Trophoblast cell (in vitro differentiated cells and primary cell): Measurements from ENCODE around the gene RAP1GAP.

Experiments used
- DNase-seq, 2 donors: peaks; one replicate each; pipeline ENCODE4 v3.0.0-alpha.2; 2016
- H2AFZ ChIP-seq: 2 replicates; pipeline ENCODE4 v1.6.1; 2013; ENCODE audit warnings: low read length, moderate library complexity, mild to moderate bottlenecking; ENCODE audit not compliant: insufficient read depth, poor library complexity
- H2AK5ac ChIP-seq: 2 replicates; pipeline ENCODE4 v1.6.1; 2013; ENCODE audit warnings: mild to moderate bottlenecking, low read length
- H2BK120ac ChIP-seq: 2 replicates; pipeline ENCODE4 v1.6.1; 2013; ENCODE audit warnings: low read length, mild to moderate bottlenecking, moderate library complexity; ENCODE audit not compliant: insufficient read depth, poor library complexity
- H2BK12ac ChIP-seq: 2 replicates; pipeline ENCODE4 v1.6.1; 2013; ENCODE audit warnings: mild to moderate bottlenecking, low read length, moderate library complexity
- H2BK5ac ChIP-seq: 2 replicates; pipeline ENCODE4 v1.6.1; 2013; ENCODE audit warnings: low read length, low read depth, moderate library complexity, mild to moderate bottlenecking; ENCODE audit not compliant: poor library complexity
- H3K14ac ChIP-seq: 2 replicates; pipeline ENCODE4 v1.6.1; 2013; ENCODE audit warnings: mild to moderate bottlenecking, low read length
- H3K18ac ChIP-seq: 2 replicates; pipeline ENCODE4 v1.6.1; 2013; ENCODE audit warnings: mild to moderate bottlenecking, low read length
- H3K23ac ChIP-seq: 2 replicates; pipeline ENCODE4 v1.6.1; 2013; ENCODE audit warnings: low read length
- H3K27ac ChIP-seq: 2 replicates; pipeline ENCODE4 v1.5.1; 2013; ENCODE audit warnings: low read depth, mild to moderate bottlenecking, inconsistent platforms, low read length, moderate library complexity
- H3K27me3 ChIP-seq: 2 replicates; pipeline ENCODE4 v1.6.1; 2013; ENCODE audit warnings: inconsistent platforms, mild to moderate bottlenecking, low read length, moderate library complexity; ENCODE audit not compliant: insufficient read depth
- H3K36me3 ChIP-seq, 2 experiments: 1 replicate in 1 of 2; 2 replicates in 1 of 2; pipeline ENCODE4 v1.6.1; 2013; ENCODE audit warnings: low read length in 2 of 2, mild to moderate bottlenecking in 2 of 2, moderate library complexity in 1 of 2; ENCODE audit not compliant: insufficient read depth in 2 of 2, control insufficient read depth in 1 of 2
- H3K4ac ChIP-seq: 2 replicates; pipeline ENCODE4 v1.6.1; 2013; ENCODE audit warnings: low read depth, mild to moderate bottlenecking, low read length, moderate library complexity
- H3K4me1 ChIP-seq, 2 experiments: 1 replicate in 1 of 2; 2 replicates in 1 of 2; pipeline ENCODE4 v1.6.1; 2013; ENCODE audit warnings: low read length in 2 of 2, mild to moderate bottlenecking in 2 of 2, moderate library complexity in 1 of 2; ENCODE audit not compliant: insufficient read depth in 2 of 2, control insufficient read depth in 1 of 2
- H3K4me2 ChIP-seq: 2 replicates; pipeline ENCODE4 v1.6.1; 2013; ENCODE audit warnings: inconsistent platforms, mild to moderate bottlenecking, low read length, moderate library complexity
- H3K4me3 ChIP-seq: 2 replicates; pipeline ENCODE4 v1.5.1; 2013; ENCODE audit warnings: mild to moderate bottlenecking, low read depth, low read length, inconsistent platforms
- H3K79me1 ChIP-seq: one replicate; pipeline ENCODE4 v1.6.1; 2013; ENCODE audit warnings: low read length
- H3K79me2 ChIP-seq: 2 replicates; pipeline ENCODE4 v1.6.1; 2013; ENCODE audit warnings: low read length, mild to moderate bottlenecking; ENCODE audit not compliant: control insufficient read depth, insufficient read depth, poor library complexity
- H3K9ac ChIP-seq: 2 replicates; pipeline ENCODE4 v1.6.1; 2013; ENCODE audit warnings: mild to moderate bottlenecking, low read length
- H3K9me3 ChIP-seq: 2 replicates; pipeline ENCODE4 v1.6.1; 2013; ENCODE audit warnings: low read depth, mild to moderate bottlenecking, control low read depth, inconsistent platforms, low read length; ENCODE audit not compliant: insufficient read depth
- H4K12ac ChIP-seq: 2 replicates; pipeline ENCODE4 v1.6.1; 2013; ENCODE audit warnings: low read depth, mild to moderate bottlenecking, low read length, moderate library complexity
- H4K8ac ChIP-seq: 2 replicates; pipeline ENCODE4 v1.6.1; 2013; ENCODE audit warnings: low read depth, mild to moderate bottlenecking, low read length, moderate library complexity
- H4K91ac ChIP-seq: one replicate; pipeline ENCODE4 v1.6.1; 2013; ENCODE audit warnings: low read depth, mild to moderate bottlenecking, low read length, moderate library complexity
- WGBS: extraction: QIAGEN DNeasy Blood & Tissue Kit; methylation state at CpG from one replicate; pipeline ENCODE4 v1.1.7; 2013; ENCODE audit warnings: missing lambda C conversion rate; ENCODE audit not compliant: insufficient read length, insufficient coverage; ENCODE audit errors: extremely low coverage; 5-methylcytosine and 5-hydroxymethylcytosine counted together

The RAP1GAP gene

GRCh38 chr1:21665711-21666575 lies 3.2 kb downstream of the RAP1GAP start:
- peaks cover 3% of the 10 kb centered on the region for H3K79me1 ChIP-seq
- no peak overlapping the region for H3K27ac ChIP-seq
- no peak overlapping the region for H2AK5ac ChIP-seq
- no peak overlapping the region for H3K18ac ChIP-seq
- no peak overlapping the region for H3K4ac ChIP-seq
- H3K9me3 ChIP-seq, result peaks cover 5% of the 10 kb centered on the region
- no peak overlapping the region for H2BK120ac ChIP-seq
- peaks cover 2 to 14% of the 10 kb centered on the region in 2 experiments for H3K4me1 ChIP-seq
- no peak overlapping the region for H3K14ac ChIP-seq
- no peak overlapping the region for H4K91ac ChIP-seq
- H4K12ac ChIP-seq, result no peak overlapping the region
- H2BK5ac ChIP-seq, result no peak overlapping the region
- no peaks in the 10 kb centered on the region for H3K36me3 ChIP-seq
- H3K23ac ChIP-seq, result no peak overlapping the region
- no peak overlapping the region for H2BK12ac ChIP-seq
- H3K4me2 ChIP-seq, result no peak overlapping the region
- no peak overlapping the region for H3K9ac ChIP-seq
- peaks cover 11% of the 10 kb centered on the region for H3K27me3 ChIP-seq
- H3K79me2 ChIP-seq, result peaks cover 2% of the 10 kb centered on the region
- no peak overlapping the region for H4K8ac ChIP-seq
- no peak for DNase-seq
- WGBS, result no CpG with 5 or more reads among the region's 8 CpGs
- no peak overlapping the region for H3K4me3 ChIP-seq
- H2AFZ ChIP-seq, result no peak overlapping the region

- no peak overlapping the region for H2BK120ac ChIP-seq
- no peak overlapping the region for H2AK5ac ChIP-seq
- H3K9ac ChIP-seq, result no peak overlapping the region
- no peak overlapping the region for H2BK12ac ChIP-seq
- H3K14ac ChIP-seq, result no peak overlapping the region
- H3K27ac ChIP-seq, result no peak overlapping the region
- H3K4me3 ChIP-seq, result no peak overlapping the region
- no peaks in the 10 kb centered on the region for H3K36me3 ChIP-seq
- H4K8ac ChIP-seq, result no peak overlapping the region
- H4K12ac ChIP-seq, result no peak overlapping the region
- no peak overlapping the region for H3K23ac ChIP-seq
- no peak overlapping the region for H2AFZ ChIP-seq
- H2BK5ac ChIP-seq, result no peak overlapping the region
- peaks cover 2% of the 10 kb centered on the region for H3K79me2 ChIP-seq
- no peak overlapping the region for H3K18ac ChIP-seq
- no peak overlapping the region for H4K91ac ChIP-seq
- peaks cover 2 to 12% of the 10 kb centered on the region in 2 experiments for H3K4me1 ChIP-seq
- DNase-seq, result no peak
- WGBS, result no CpG with 5 or more reads among the region's 10 CpGs
- H3K27me3 ChIP-seq, result peaks cover 11% of the 10 kb centered on the region
- no peak overlapping the region for H3K4ac ChIP-seq
- H3K9me3 ChIP-seq, result peaks cover 5% of the 10 kb centered on the region
- H3K79me1 ChIP-seq, result peaks cover 3% of the 10 kb centered on the region
- no peak overlapping the region for H3K4me2 ChIP-seq
Observed at GRCh38 chr1:21664806-21665588, 4.2 kb downstream of the RAP1GAP start.

GRCh38 chr1:21663951-21664805 lies 5.0 kb downstream of the RAP1GAP start:
- no peak overlapping the region for H3K18ac ChIP-seq
- WGBS, result no CpG with 5 or more reads among the region's 16 CpGs
- H3K14ac ChIP-seq, result no peak overlapping the region
- H2AK5ac ChIP-seq, result no peak overlapping the region
- peaks cover 2 to 8% of the 10 kb centered on the region in 2 experiments for H3K4me1 ChIP-seq
- no peak overlapping the region for H2AFZ ChIP-seq
- no peak overlapping the region for H3K4me2 ChIP-seq
- no peak overlapping the region for H2BK5ac ChIP-seq
- DNase-seq, result no peak
- no peak overlapping the region for H2BK120ac ChIP-seq
- no peak overlapping the region for H4K91ac ChIP-seq
- H4K8ac ChIP-seq, result no peak overlapping the region
- no peak overlapping the region for H3K4me3 ChIP-seq
- H3K27me3 ChIP-seq, result peaks cover 11% of the 10 kb centered on the region
- no peak overlapping the region for H2BK12ac ChIP-seq
- no peaks in the 10 kb centered on the region for H3K79me2 ChIP-seq
- peaks cover 3% of the 10 kb centered on the region for H3K9me3 ChIP-seq
- H3K36me3 ChIP-seq, result no peaks in the 10 kb centered on the region
- H3K79me1 ChIP-seq, result no peaks in the 10 kb centered on the region
- H3K9ac ChIP-seq, result no peak overlapping the region
- H3K27ac ChIP-seq, result no peak overlapping the region
- H3K23ac ChIP-seq, result no peak overlapping the region
- no peak overlapping the region for H4K12ac ChIP-seq
- H3K4ac ChIP-seq, result no peak overlapping the region

- no peak overlapping the region for H3K9ac ChIP-seq
- no peak overlapping the region for H3K4ac ChIP-seq
- no peak overlapping the region for H3K18ac ChIP-seq
- peaks cover 0 to 5% of the 10 kb centered on the region in 2 experiments for H3K4me1 ChIP-seq
- H3K79me1 ChIP-seq, result no peaks in the 10 kb centered on the region
- H3K36me3 ChIP-seq, result no peaks in the 10 kb centered on the region
- peaks cover 3% of the 10 kb centered on the region for H3K9me3 ChIP-seq
- no peak overlapping the region for H3K14ac ChIP-seq
- no peak for DNase-seq
- no peak overlapping the region for H3K4me3 ChIP-seq
- H4K91ac ChIP-seq, result no peak overlapping the region
- H2BK120ac ChIP-seq, result no peak overlapping the region
- H2AFZ ChIP-seq, result no peak overlapping the region
- H3K4me2 ChIP-seq, result no peak overlapping the region
- no peak overlapping the region for H2BK12ac ChIP-seq
- H3K27ac ChIP-seq, result no peak overlapping the region
- WGBS, result no CpG with 5 or more reads among the region's 11 CpGs
- no peak overlapping the region for H4K8ac ChIP-seq
- H3K27me3 ChIP-seq, result peaks cover 3% of the 10 kb centered on the region
- no peak overlapping the region for H2BK5ac ChIP-seq
- H2AK5ac ChIP-seq, result no peak overlapping the region
- no peak overlapping the region for H3K23ac ChIP-seq
- H4K12ac ChIP-seq, result peak overlapping the region; percentile 31
- no peaks in the 10 kb centered on the region for H3K79me2 ChIP-seq
Observed at GRCh38 chr1:21663248-21663950, 5.8 kb downstream of the RAP1GAP start.
